Renal cortex interstitium (tissue), 11 donors: ENCODE data around the gene DHX9. TPM values are rescaled to one million over a fixed set of nuclear protein-coding genes. Genes with fewer than 3 reads are reported as not detected.
"Not testable (repeated sequence)": the region's sequence is repeated elsewhere in the genome, so short reads cannot be mapped to it uniquely, and the experiment has no call there.

Source experiments
- DNase-seq, 11 donors: peaks; one replicate each; pipeline ENCODE4 v3.0.0-alpha.2; 2013; ENCODE audit warnings: low read depth in 9 of 11, low spot score in 4 of 11; ENCODE audit errors: extremely low read depth in 1 of 11
- polyA plus RNA-seq, 3 donors: library from polyadenylated mRNA; unstranded; fragments of 120-200 nt; gene quantifications; one replicate each; pipeline ENCODE4 v1.2.1, GENCODE V29; 2013; ENCODE audit not compliant: insufficient read length in 3 of 3

DHX9 gene
- polyA plus RNA-seq, 3 donors: 266 to 281 (median 278) TPM

GRCh38 chr1:182869241-182869666 lies 30.1 kb downstream of the DHX9 start:
- no peak for DNase-seq

GRCh38 chr1:182872881-182873280 lies 33.7 kb downstream of the DHX9 start:
- DNase-seq: no peak

- DNase-seq: no peak
Observed at GRCh38 chr1:182875889-182876288, 36.7 kb downstream of the DHX9 start.

- no peak for DNase-seq
Observed at GRCh38 chr1:182877331-182877730, 38.2 kb downstream of the DHX9 start.

- DNase-seq: no peak
Observed at GRCh38 chr1:182877842-182878241, 38.7 kb downstream of the DHX9 start.

GRCh38 chr1:182884872-182885271 lies 45.7 kb downstream of the DHX9 start:
- DNase-seq: no peak

GRCh38 chr1:182885591-182885990 lies 46.4 kb downstream of the DHX9 start:
- no peak for DNase-seq

- DNase-seq: no peak
Observed at GRCh38 chr1:182886985-182887384, 47.8 kb downstream of the DHX9 start.

- DNase-seq: no peak
Observed at GRCh38 chr1:182888736-182889531, 49.8 kb downstream of the DHX9 start.

- DNase-seq: no peak
Observed at GRCh38 chr1:182889997-182890396, 50.9 kb downstream of the DHX9 start.

- DNase-seq: no peak
Observed at GRCh38 chr1:182890927-182891610, 51.9 kb downstream of the DHX9 start.

GRCh38 chr1:182897696-182898095 lies 58.5 kb downstream of the DHX9 start:
- DNase-seq: no peak

GRCh38 chr1:182901946-182902345 lies 62.8 kb downstream of the DHX9 start:
- not testable (repeated sequence) for DNase-seq

- no peak for DNase-seq
Observed at GRCh38 chr1:182905321-182905720, 66.2 kb downstream of the DHX9 start.

- no peak for DNase-seq
Observed at GRCh38 chr1:182909578-182909977, 70.4 kb downstream of the DHX9 start.

GRCh38 chr1:182910143-182910542 lies 71.0 kb downstream of the DHX9 start:
- no peak for DNase-seq

GRCh38 chr1:182913401-182913800 lies 74.3 kb downstream of the DHX9 start:
- no peak for DNase-seq

- DNase-seq: no peak
Observed at GRCh38 chr1:182917378-182917777, 78.2 kb downstream of the DHX9 start.

- no peak for DNase-seq
Observed at GRCh38 chr1:182925661-182926060, 86.5 kb downstream of the DHX9 start.

- no peak for DNase-seq
Observed at GRCh38 chr1:182927693-182928433, 88.7 kb downstream of the DHX9 start.
